GM12878 (cell line): ENCODE results near the gene LENG1. TPM values are rescaled to one million over a fixed set of nuclear protein-coding genes. Genes with fewer than 3 reads are reported as not detected.

Source experiments
- ATAC-seq: fragments of 200-7000 bp; cut with Tn5 transposase; 3 replicates; pipeline ENCODE4 v1.9.1; 2020; ENCODE audit warnings: mild to moderate bottlenecking, moderate library complexity
- BruUV-seq: library from RNA; stranded (reverse); fragments of 400-500 nt; replicated peaks from 2 replicates; lab custom pipeline; 2021; lab: Mats Ljungman, UMichigan
- CTCF ChIA-PET: fragments of 300-600 bp; sonication (Branson Sonifier 250); formaldehyde crosslinking; extraction: SDS; loops from one replicate; lab custom pipeline; 2021; ENCODE audit warnings: inconsistent platforms; lab: Yijun Ruan, JAX
- POLR2A ChIA-PET: fragments of 350-600 bp; formaldehyde crosslinking; extraction: SDS; loops from one replicate; lab custom pipeline; 2021; ENCODE audit warnings: inconsistent platforms; lab: Charles Lee
- RAD21 ChIA-PET: fragments of 300-600 bp; sonication (Branson Sonifier 250); formaldehyde crosslinking; loops from one replicate; lab custom pipeline; 2023; ENCODE audit warnings: antibody characterized with exemption; ENCODE audit not compliant: unreplicated experiment; lab: Charles Lee
- SMC1A ChIA-PET: fragments of 300-600 bp; sonication (Branson Sonifier 250); formaldehyde crosslinking; loops from one replicate; lab custom pipeline; 2023; ENCODE audit not compliant: unreplicated experiment, uncharacterized antibody; lab: Charles Lee
- DNase-seq: peaks from one replicate; pipeline ENCODE4 v3.0.0-alpha.2; 2011; ENCODE audit warnings: low read depth, low spot score
- FAIRE-seq: peaks from 3 replicates; lab custom pipeline; 2011; peaks lifted over from hg19 to GRCh38; lab: Jason Lieb, UNC
- H2AFZ ChIP-seq: 2 replicates; pipeline ENCODE4 v1.6.0; 2011; ENCODE audit warnings: low read depth, low read length, control low read depth; ENCODE audit not compliant: control insufficient read depth
- H3K27ac ChIP-seq: 2 replicates; pipeline ENCODE4 v1.5.1; 2011; ENCODE audit warnings: control low read depth; ENCODE audit not compliant: control insufficient read depth, insufficient read depth
- H3K27me3 ChIP-seq, 2 experiments: replicated peaks in 1 of 2; 2 replicates each; pipeline versions ENCODE4 v1.6.0 to v1.6.1; 2011; ENCODE audit warnings: low read length in 1 of 2; ENCODE audit not compliant: control insufficient read depth in 2 of 2, insufficient read depth in 2 of 2
- H3K36me3 ChIP-seq, 2 experiments: 2 replicates each; pipeline ENCODE4 v1.5.1; 2011; ENCODE audit warnings: low read length in 1 of 2; ENCODE audit not compliant: control insufficient read depth in 2 of 2, insufficient read depth in 2 of 2
- H3K4me1 ChIP-seq: 2 replicates; pipeline ENCODE4 v1.6.1; 2011; ENCODE audit warnings: mild to moderate bottlenecking, low read length, moderate library complexity, mixed read lengths; ENCODE audit not compliant: control insufficient read depth, insufficient read depth
- H3K4me2 ChIP-seq: 2 replicates; pipeline ENCODE4 v1.6.0; 2011; ENCODE audit warnings: control low read depth; ENCODE audit not compliant: control insufficient read depth, insufficient read depth
- H3K4me3 ChIP-seq: fragments of 200-600 bp; sonication (generic); 2 replicates; pipeline ENCODE4 v1.5.1; 2016
- H3K79me2 ChIP-seq: 2 replicates; pipeline ENCODE4 v1.6.0; 2011; ENCODE audit warnings: low read length; ENCODE audit not compliant: control insufficient read depth, insufficient read depth
- H3K9ac ChIP-seq: 2 replicates; pipeline ENCODE4 v1.8.0; 2011; ENCODE audit warnings: low read length, control low read depth, mixed read lengths; ENCODE audit not compliant: control insufficient read depth, insufficient read depth
- H3K9me3 ChIP-seq: replicated peaks from 3 replicates; pipeline ENCODE4 v1.5.1; 2011; ENCODE audit warnings: mild to moderate bottlenecking, low read length; ENCODE audit not compliant: control insufficient read depth, insufficient read depth
- H4K20me1 ChIP-seq: 2 replicates; pipeline ENCODE4 v1.6.0; 2011; ENCODE audit not compliant: control insufficient read depth, insufficient read depth
- CEBPB ChIP-seq, 2 experiments: fragments of 150-350 bp in 1 of 2; IDR thresholded peaks; 2 replicates each; pipeline ENCODE4 v1.6.1; 2012 to 2014; ENCODE audit warnings: low read depth in 2 of 2, low read length in 2 of 2, borderline replicate concordance in 1 of 2, inconsistent platforms in 1 of 2
- CHD4 ChIP-seq: fragments of 200-600 bp; sonication (generic); IDR thresholded peaks from 2 replicates; pipeline ENCODE4 v1.6.1; 2016; ENCODE audit warnings: mild to moderate bottlenecking
- ELK1 ChIP-seq: IDR thresholded peaks from 2 replicates; pipeline ENCODE4 v1.6.1; 2012; ENCODE audit warnings: low read depth, low read length, improper control_type of control experiment
- GATAD2B ChIP-seq: fragments of 450-650 bp; conservative IDR thresholded peaks from 2 replicates; pipeline ENCODE4 v1.6.1; 2017; ENCODE audit warnings: low read depth, mild to moderate bottlenecking, moderate library complexity
- HCFC1 ChIP-seq: fragments of 150-350 bp; IDR thresholded peaks from 2 replicates; pipeline ENCODE4 v1.6.1; 2014; ENCODE audit warnings: low read length
- HSF1 ChIP-seq: fragments of 150-350 bp; IDR thresholded peaks from 2 replicates; pipeline ENCODE4 v1.6.1; 2014; ENCODE audit warnings: mild to moderate bottlenecking, low read depth, low read length
- IKZF1 ChIP-seq: fragments of 450-650 bp; conservative IDR thresholded peaks from 2 replicates; pipeline ENCODE4 v1.6.1; 2017; ENCODE audit warnings: antibody characterized with exemption, mild to moderate bottlenecking
- NFIC ChIP-seq: IDR thresholded peaks from 2 replicates; pipeline ENCODE4 v1.6.1; 2012; ENCODE audit warnings: low read depth, mild to moderate bottlenecking, inconsistent platforms, low read length, moderate library complexity
- SKIL ChIP-seq: fragments of 450-650 bp; IDR thresholded peaks from 2 replicates; pipeline ENCODE4 v1.6.1; 2017; ENCODE audit warnings: mild to moderate bottlenecking, low read depth, inconsistent platforms; ENCODE audit not compliant: poor library complexity, severe bottlenecking
- TAF1 ChIP-seq: IDR thresholded peaks from 2 replicates; pipeline ENCODE4 v1.6.1; 2011; ENCODE audit warnings: mild to moderate bottlenecking, low read depth, low read length, borderline replicate concordance
- ZNF217 ChIP-seq: fragments of 450-650 bp; IDR thresholded peaks from 2 replicates; pipeline ENCODE4 v1.6.1; 2017; ENCODE audit warnings: antibody characterized with exemption, mild to moderate bottlenecking
- WGBS: methylation state at CpG from one replicate; pipeline ENCODE4 v1.1.6; 2016; ENCODE audit warnings: low lambda C conversion rate; ENCODE audit not compliant: insufficient replicate concordance, insufficient coverage; ENCODE audit errors: missing lambda C conversion rate; 5-methylcytosine and 5-hydroxymethylcytosine counted together
- in situ Hi-C: fragments of 300-500 bp; cut with MboI; formaldehyde crosslinking; loops from 9 replicates; pipeline ENCODE4 v1.14.3; 2018; ENCODE audit warnings: mixed read lengths
- intact Hi-C: fragments of 100-400 bp; cut with micrococcal nuclease; formaldehyde crosslinking; loops from one replicate; pipeline ENCODE4 v1.14.2; 2022; ENCODE audit not compliant: unreplicated experiment
- polyA plus RNA-seq, 11 experiments: library from polyadenylated mRNA; depleted of rRNA in 4 of 11; unstranded in 6 of 11; stranded (reverse) in 5 of 11; fragments of >200 nt; fragmentation: Nextera tagmentation in 4 of 11; fragmentation: Illumina TruSeq in 1 of 11; extraction: Ambion mirVana in 4 of 11; extraction: Trizol in 1 of 11; gene quantifications; 1 replicate in 1 of 11; 2 replicates in 10 of 11; pipeline versions ENCODE4 v1.2.1 to v1.2.3, GENCODE V29; 2011 to 2016; ENCODE audit warnings: inconsistent platforms in 2 of 11, missing spikeins in 2 of 11, low read depth in 1 of 11
- total RNA-seq, 4 experiments: library from RNA; depleted of rRNA in 3 of 4; stranded (reverse); fragments of >200 nt in 3 of 4; fragmentation: Illumina TruSeq in 1 of 4; extraction: Trizol in 1 of 4; gene quantifications; 2 replicates each; pipeline versions ENCODE4 v1.2.1 to v1.2.3, GENCODE V29; 2013 to 2021

Gene LENG1
- total and polyA plus RNA-seq, 10 of the 15 experiments (the other 5 are each of a cell fraction or from before 2014, with no cell fraction given), result 0.21 to 10.8 (median 5.8) TPM

GRCh38 chr19:54188215-54188871 is 28.8 kb upstream of the LENG1 start:
- peak overlapping the region; percentile 99 for H3K27ac ChIP-seq
- ChIA-PET CTCF (interaction anchor here (0.6 to 3.9 kb wide), 12 partner anchors 14 to 203 kb away, joined by 3 to 21 read pairs (median 6); partner anchors contain the start of genes CNOT3 and LENG1), SMC1A (interaction anchor here (1.0 to 4.8 kb wide), 4 partner anchors 13 to 44 kb away, joined by 3 to 26 read pairs (median 6); partner anchors contain the start of gene RPS9), RAD21 (interaction anchor here (0.6 to 2.7 kb wide), 5 partner anchors 20 to 1219 kb away, joined by 3 to 23 read pairs (median 4); partner anchors contain the start of genes CNOT3, LENG1 and UBE2S), POLR2A (interaction anchor here (0.9 to 6.1 kb wide), 7 partner anchors 14 to 275 kb away, joined by 5 to 100 read pairs (median 12); partner anchors contain the start of genes CNOT3, LENG1, LENG9 and RPS9)
- H3K27me3 ChIP-seq, result no peaks in the 10 kb centered on the region
- H3K36me3 ChIP-seq, result peaks cover 0 to 2% of the 10 kb centered on the region in 2 experiments; a peak in 3 of 4 replicates
- H3K4me2 ChIP-seq, result peak overlapping the region; percentile 98
- no peaks in the 10 kb centered on the region for H4K20me1 ChIP-seq
- no peak for DNase-seq
- peak overlapping the region; percentile 77 for H3K4me3 ChIP-seq
- no peak overlapping the region; the same call in 1 of the 2 replicates for H2AFZ ChIP-seq
- peak overlapping the region; percentile 59 for H3K9ac ChIP-seq
- intact Hi-C loops, result no loop called here
- peaks cover 19% of the 10 kb centered on the region for H3K79me2 ChIP-seq
- ATAC-seq, result no peak
- TF ChIP-seq NFIC (no peak), ZNF217 (no peak), IKZF1 (peak; percentile 41; the same call in 1 of the 2 replicates), CEBPB (IDR thresholded peaks at IDR 0.05; ENCODE audit: borderline replicate concordance in 1 of 2, low read depth in 2 of 2, low read length in 2 of 2) (no peak), GATAD2B (0 out of 2 replicates have a peak, but pooled peaks have one; percentile 25), ELK1 (no peak), TAF1 (no peak), CHD4 (no peak), HCFC1 (no peak), HSF1 (peak; percentile 96; the same call in 1 of the 2 replicates), SKIL (no peak)
- H3K4me1 ChIP-seq, result peaks cover 14% of the 10 kb centered on the region
- no peak for FAIRE-seq
- TSS peak; percentile 69 for BruUV-seq
- in situ Hi-C loops, result no loop called here
- no peaks in the 10 kb centered on the region for H3K9me3 ChIP-seq
- WGBS, result 7% methylated on average over 12 of the region's 12 CpGs
